Neural progenitor cell (in vitro differentiated cells): ENCODE data around the gene ZNF836.

Experiments
- CTCF ChIP-seq: fragments of 200-600 bp; sonication (generic); IDR thresholded peaks from 2 replicates; pipeline ENCODE4 v1.5.1; 2017; ENCODE audit warnings: antibody characterized with exemption, mild to moderate bottlenecking
- EZH2phosphoT487 ChIP-seq: fragments of 200-600 bp; sonication (generic); IDR thresholded peaks from 2 replicates; pipeline ENCODE4 v1.6.1; 2017; ENCODE audit warnings: antibody characterized with exemption

GRCh38 chr19:52148256-52148655 lies 23.2 kb downstream of the ZNF836 start:
- TF ChIP-seq CTCF (no peak), EZH2phosphoT487 (no peak)
